ENCODE results near the gene BHMT2. TPM values are rescaled to one million over a fixed set of nuclear protein-coding genes. Genes with fewer than 3 reads are reported as not detected.

BHMT2 gene
- total RNA-seq, 2 experiments from 2014 or later = not detected

GRCh38 chr5:79109527-79110492 lies 40.2 kb downstream of the BHMT2 start:
- intact Hi-C loops (cut with micrococcal nuclease) = loop anchor here (5.0 kb wide), 1 partner anchor 88 kb away; no protein-coding TSS in a partner anchor

GRCh38 chr5:79111387-79111959 lies 41.9 kb downstream of the BHMT2 start, which contains the start of gene BHMT:
BHMT (plus strand) TSS chr5:79111809; CDS start chr5:79111886, 77 bp downstream.
- Mint-ChIP-seq H3K27ac (no peak within 1 kb of the TSS), H3K4me1 (ENCODE audit: low read depth) (no peaks in the 10 kb centered on the region), H3K36me3 (ENCODE audit: low read depth) (no peaks in the 10 kb centered on the region), H3K9me3 (no peaks in the 10 kb centered on the region), H3K4me3 (no peak within 1 kb of the TSS), H3K27me3 (peaks cover 35% of the 10 kb centered on the region)
- no peak for TF ChIP-seq CTCF (IDR thresholded peaks at IDR 0.05)
- ATAC-seq (no peak), DNase-seq (no peak)
- ChIA-PET POLR2A (no interaction called here), CTCF (no interaction called here)
- intact Hi-C loops (cut with micrococcal nuclease) = no loop called here

More at GRCh38 chr5:79109527-79110492, 40.2 kb downstream of the BHMT2 start:
- Mint-ChIP-seq H3K4me1 (ENCODE audit: low read depth) (no peaks in the 10 kb centered on the region), H3K27ac (no peak overlapping the region), H3K36me3 (ENCODE audit: low read depth) (no peaks in the 10 kb centered on the region), H3K9me3 (no peaks in the 10 kb centered on the region), H3K27me3 (peaks cover 36% of the 10 kb centered on the region), H3K4me3 (no peak overlapping the region)
- CTCF ChIA-PET = interaction anchor here (0.6 to 5.7 kb wide), 8 partner anchors 15 to 134 kb away, joined by 3 to 100 read pairs (median 3); no protein-coding TSS in a partner anchor
- ATAC-seq (peak; percentile 75), DNase-seq (peak; percentile 68)
- POLR2A ChIA-PET = no interaction called here
- TF ChIP-seq CTCF (IDR thresholded peaks at IDR 0.05) = peak; percentile 85

GRCh38 chr5:79111960-79112702 lies 42.6 kb downstream of the BHMT2 start:
- H3K4me3 Mint-ChIP-seq = no peak overlapping the region
- H3K36me3 Mint-ChIP-seq (ENCODE audit: low read depth) = no peaks in the 10 kb centered on the region
- ATAC-seq (peak; percentile 13), DNase-seq (no peak)
- ChIA-PET POLR2A (no interaction called here), CTCF (interaction anchor here (1.9 kb wide), 1 partner anchor 87 kb away, joined by 10 read pairs; no protein-coding TSS in a partner anchor)
- H3K9me3 Mint-ChIP-seq = no peaks in the 10 kb centered on the region
- intact Hi-C loops (cut with micrococcal nuclease) = no loop called here
- H3K27ac Mint-ChIP-seq = no peak overlapping the region
- TF ChIP-seq CTCF (IDR thresholded peaks at IDR 0.05) = no peak
- H3K4me1 Mint-ChIP-seq (ENCODE audit: low read depth) = no peaks in the 10 kb centered on the region
- H3K27me3 Mint-ChIP-seq = peaks cover 35% of the 10 kb centered on the region

GRCh38 chr5:79112703-79113058 lies 43.1 kb downstream of the BHMT2 start:
- ChIA-PET POLR2A (no interaction called here), CTCF (interaction anchor here (1.9 kb wide), 1 partner anchor 88 kb away, joined by 10 read pairs; no protein-coding TSS in a partner anchor)
- H3K27ac Mint-ChIP-seq = no peak overlapping the region
- no peak overlapping the region for H3K4me3 Mint-ChIP-seq
- H3K27me3 Mint-ChIP-seq = peaks cover 35% of the 10 kb centered on the region
- no peaks in the 10 kb centered on the region for H3K36me3 Mint-ChIP-seq (ENCODE audit: low read depth)
- H3K9me3 Mint-ChIP-seq = no peaks in the 10 kb centered on the region
- no peak for ATAC-seq
- intact Hi-C loops (cut with micrococcal nuclease) = no loop called here
- no peak for DNase-seq
- H3K4me1 Mint-ChIP-seq (ENCODE audit: low read depth) = no peaks in the 10 kb centered on the region
- TF ChIP-seq CTCF (IDR thresholded peaks at IDR 0.05) = no peak

Measured in activated CD8-positive, alpha-beta T cell treated with anti-CD3 and anti-CD28 coated beads for 36 hours (primary cell).